IMR-90 (cell line): Measurements from ENCODE around the gene MB. TPM values are rescaled to one million over a fixed set of nuclear protein-coding genes. Genes with fewer than 3 reads are reported as not detected.

Experiments
- ATAC-seq: fragments of 200-7000 bp; cut with Tn5 transposase; 2 replicates; pipeline ENCODE4 v1.9.1; 2020; ENCODE audit warnings: low read depth, mild to moderate bottlenecking, moderate library complexity
- BruUV-seq: library from RNA; stranded (reverse); fragments of 400-500 nt; replicated peaks from 2 replicates; lab custom pipeline; 2021; lab: Mats Ljungman, UMichigan
- CTCF ChIA-PET: fragments of 300-600 bp; formaldehyde crosslinking; extraction: SDS; loops from one replicate; lab custom pipeline; 2021; ENCODE audit warnings: antibody characterized with exemption; lab: Yijun Ruan, JAX
- POLR2A ChIA-PET: fragments of 300-600 bp; sonication (Branson Sonifier 250); formaldehyde crosslinking; loops from one replicate; lab custom pipeline; 2022; ENCODE audit warnings: antibody characterized with exemption; ENCODE audit not compliant: unreplicated experiment; lab: Charles Lee
- DNase-seq: peaks from one replicate; pipeline ENCODE4 v3.0.0; 2013
- H2AFZ ChIP-seq: replicated peaks from 2 replicates; pipeline ENCODE3; 2013; ENCODE audit warnings: low read length, mild to moderate bottlenecking; ENCODE audit not compliant: poor library complexity
- H2AK5ac ChIP-seq: 2 replicates; pipeline ENCODE4 v1.6.1; 2013; ENCODE audit warnings: low read depth, low read length, inconsistent platforms
- H2AK9ac ChIP-seq: replicated peaks from 2 replicates; pipeline ENCODE3; 2013; ENCODE audit warnings: mild to moderate bottlenecking, low read depth, low read length, moderate library complexity; ENCODE audit not compliant: poor library complexity
- H2BK120ac ChIP-seq: 2 replicates; pipeline ENCODE4 v1.6.1; 2013; ENCODE audit warnings: low read depth, low read length, inconsistent platforms
- H2BK15ac ChIP-seq: 3 replicates; pipeline ENCODE4 v1.6.1; 2013; ENCODE audit warnings: low read depth, low read length, inconsistent platforms
- H2BK20ac ChIP-seq: 2 replicates; pipeline ENCODE4 v1.6.1; 2013; ENCODE audit warnings: low read depth, mild to moderate bottlenecking, inconsistent platforms, low read length, moderate library complexity
- H2BK5ac ChIP-seq: 2 replicates; pipeline ENCODE4 v1.6.1; 2013; ENCODE audit warnings: mild to moderate bottlenecking, low read depth, low read length, inconsistent platforms; ENCODE audit not compliant: poor library complexity, severe bottlenecking
- H3K14ac ChIP-seq: replicated peaks from 2 replicates; pipeline ENCODE4 v1.6.1; 2013; ENCODE audit warnings: low read depth, low read length, inconsistent platforms
- H3K18ac ChIP-seq: 2 replicates; pipeline ENCODE4 v1.6.1; 2013; ENCODE audit warnings: low read depth, low read length, control low read depth
- H3K23ac ChIP-seq: 2 replicates; pipeline ENCODE4 v1.6.1; 2013; ENCODE audit warnings: low read depth, low read length, inconsistent platforms
- H3K27ac ChIP-seq: 2 replicates; pipeline ENCODE4 v1.5.1; 2013; ENCODE audit warnings: mild to moderate bottlenecking, control low read depth, low read length; ENCODE audit not compliant: insufficient read depth
- H3K27me3 ChIP-seq: 2 replicates; pipeline ENCODE4 v1.6.1; 2013; ENCODE audit warnings: low read length; ENCODE audit not compliant: control insufficient read depth, insufficient read depth
- H3K36me3 ChIP-seq: 2 replicates; pipeline ENCODE4 v1.6.1; 2013; ENCODE audit warnings: low read length, mixed read lengths; ENCODE audit not compliant: control insufficient read depth, insufficient read depth
- H3K4ac ChIP-seq: 2 replicates; pipeline ENCODE4 v1.6.1; 2013; ENCODE audit warnings: low read depth, low read length, inconsistent platforms
- H3K4me1 ChIP-seq: 2 replicates; pipeline ENCODE4 v1.6.1; 2013; ENCODE audit warnings: low read length, mixed read lengths; ENCODE audit not compliant: control insufficient read depth, insufficient read depth
- H3K4me2 ChIP-seq: 2 replicates; pipeline ENCODE4 v1.6.1; 2013; ENCODE audit warnings: low read depth, mild to moderate bottlenecking, control low read depth, low read length, moderate library complexity
- H3K4me3 ChIP-seq: 2 replicates; pipeline ENCODE4 v1.5.1; 2013; ENCODE audit warnings: low read depth, mild to moderate bottlenecking, control low read depth, low read length, moderate library complexity; ENCODE audit not compliant: insufficient read depth
- H3K56ac ChIP-seq: 2 replicates; pipeline ENCODE4 v1.6.1; 2013; ENCODE audit warnings: low read length, inconsistent platforms; ENCODE audit not compliant: insufficient read depth; ENCODE audit errors: extremely low read depth
- H3K79me1 ChIP-seq, 2 experiments: 2 replicates each; pipeline ENCODE4 v1.6.1; 2013; ENCODE audit warnings: low read length in 2 of 2, inconsistent platforms in 1 of 2, low read depth in 1 of 2
- H3K9ac ChIP-seq: 2 replicates; pipeline ENCODE4 v1.6.1; 2013; ENCODE audit warnings: low read depth, low read length, control low read depth
- H3K9me1 ChIP-seq: 2 replicates; pipeline ENCODE4 v1.6.1; 2013; ENCODE audit warnings: low read length, inconsistent platforms; ENCODE audit not compliant: insufficient read depth
- H3K9me3 ChIP-seq: 2 replicates; pipeline ENCODE4 v1.6.1; 2013; ENCODE audit warnings: low read length; ENCODE audit not compliant: control insufficient read depth, insufficient read depth
- H4K20me1 ChIP-seq: 2 replicates; pipeline ENCODE4 v1.6.1; 2013; ENCODE audit warnings: low read length, inconsistent platforms; ENCODE audit not compliant: insufficient read depth
- H4K5ac ChIP-seq: 2 replicates; pipeline ENCODE4 v1.6.1; 2013; ENCODE audit warnings: mild to moderate bottlenecking, low read depth, low read length, control low read depth
- H4K8ac ChIP-seq, 2 experiments: 2 replicates each; pipeline ENCODE4 v1.6.1; 2013; ENCODE audit warnings: low read depth in 2 of 2, low read length in 2 of 2, control low read depth in 1 of 2, inconsistent platforms in 1 of 2
- H4K91ac ChIP-seq: 2 replicates; pipeline ENCODE4 v1.6.1; 2013; ENCODE audit warnings: low read depth, low read length, inconsistent platforms; ENCODE audit not compliant: insufficient read depth
- CHD1 ChIP-seq: IDR thresholded peaks from 2 replicates; pipeline ENCODE4 v1.6.1; 2012; ENCODE audit warnings: low read depth, low read length, improper control_type of control experiment
- FOS ChIP-seq: fragments of 150-350 bp; IDR thresholded peaks from 2 replicates; pipeline ENCODE4 v1.6.1; 2016; ENCODE audit warnings: low read depth, low read length
- WGBS, 2 experiments: methylation state at CpG; one replicate each; pipeline versions ENCODE4 v1.1.5 to v1.1.7; 2013; ENCODE audit warnings: missing lambda C conversion rate in 2 of 2; ENCODE audit not compliant: insufficient read length in 1 of 2; ENCODE audit errors: extremely low coverage in 2 of 2; 5-methylcytosine and 5-hydroxymethylcytosine counted together
- dilution Hi-C: fragments of 300-500 bp; cut with HindIII; formaldehyde crosslinking; loops from one replicate; pipeline ENCODE4 v1.14.3; 2018; ENCODE audit warnings: low sequenced_read_pairs; ENCODE audit not compliant: unreplicated experiment
- in situ Hi-C: fragments of 300-500 bp; cut with MboI; formaldehyde crosslinking; loops from 3 replicates; pipeline ENCODE4 v1.14.3; 2019; ENCODE audit warnings: low sequenced_read_pairs, inconsistent platforms, mixed read lengths
- intact Hi-C: fragments of 100-400 bp; cut with micrococcal nuclease; formaldehyde crosslinking; loops from 2 replicates; pipeline ENCODE4 v1.10.0; 2022
- polyA plus RNA-seq, 3 experiments: library from polyadenylated mRNA; depleted of rRNA; stranded (reverse); fragments of >200 nt; gene quantifications; 2 replicates each; pipeline ENCODE4 v1.2.3, GENCODE V29; 2012; ENCODE audit warnings: low replicate concordance in 1 of 3
- total RNA-seq: library from RNA; depleted of rRNA; stranded (reverse); fragments of >200 nt; gene quantifications from 2 replicates; pipeline ENCODE4 v1.2.3, GENCODE V29; 2012
- TF ChIP-seq, protein P1 (sequence below): conservative IDR thresholded peaks from 2 replicates; pipeline ENCODE4 v1.5.1; 2012; ENCODE audit warnings: mild to moderate bottlenecking, low read depth, low read length, improper control_type of control experiment

Gene MB
- total and polyA plus RNA-seq, 2 of the 4 experiments (the other 2 are of a cell fraction) = not detected

DNA sequence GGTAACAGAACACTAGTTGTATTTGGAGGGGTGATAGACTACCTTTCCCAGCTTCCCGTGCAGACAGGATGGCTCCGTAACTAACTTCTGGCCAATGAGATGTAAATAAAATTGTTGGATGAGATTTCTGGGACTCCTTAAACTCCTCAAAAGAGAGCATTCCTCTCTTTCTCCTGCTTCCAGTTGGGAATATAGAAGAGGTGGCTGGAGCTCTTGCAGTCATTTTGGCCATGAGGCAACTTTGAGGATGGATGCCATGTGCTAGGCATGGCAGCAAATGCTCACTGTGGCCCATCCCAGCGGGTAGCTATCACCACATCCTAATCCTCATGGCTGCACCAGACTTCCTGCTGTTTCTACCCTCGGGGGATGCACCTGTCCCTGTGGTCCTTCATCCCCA, 7.4 kb downstream of the MB start:
- Histone ChIP-seq H2BK5ac (no peak overlapping the region), H2BK20ac (no peak overlapping the region), H4K20me1 (no peaks in the 10 kb centered on the region), H3K23ac (no peak overlapping the region), H3K18ac (no peak overlapping the region), H3K27ac (no peak overlapping the region), H2AK5ac (no peak overlapping the region), H4K8ac (no peak overlapping the region), H3K79me1 (no peaks in the 10 kb centered on the region), H2AK9ac (no peak overlapping the region), H2AFZ (no peak overlapping the region), H3K4me1 (no peaks in the 10 kb centered on the region), H2BK120ac (no peak overlapping the region), H3K9me3 (no peaks in the 10 kb centered on the region), H4K5ac (no peak overlapping the region), H3K4me3 (no peak overlapping the region), H4K91ac (no peak overlapping the region), H3K14ac (no peak overlapping the region), H3K4me2 (no peak overlapping the region), H3K9me1 (peaks cover 3% of the 10 kb centered on the region; the same call in 1 of the 2 replicates), H3K56ac (no peak overlapping the region), H3K4ac (no peak overlapping the region), H3K9ac (no peak overlapping the region), H3K27me3 (peaks cover 66% of the 10 kb centered on the region), H3K36me3 (no peaks in the 10 kb centered on the region), H2BK15ac (no peak overlapping the region)
- ATAC-seq (no peak), DNase-seq (no peak)
- WGBS, 2 experiments = 62% methylated on average over 2 of the region's 4 CpGs; no CpG with 5 or more reads in 1 of the 2 experiments
- in situ Hi-C loops (no loop called here), intact Hi-C loops (no loop called here), dilution Hi-C loops (no loop called here)
- BruUV-seq = no TSS peak
- TF ChIP-seq FOS = no peak
- TF ChIP-seq, protein P1, sequence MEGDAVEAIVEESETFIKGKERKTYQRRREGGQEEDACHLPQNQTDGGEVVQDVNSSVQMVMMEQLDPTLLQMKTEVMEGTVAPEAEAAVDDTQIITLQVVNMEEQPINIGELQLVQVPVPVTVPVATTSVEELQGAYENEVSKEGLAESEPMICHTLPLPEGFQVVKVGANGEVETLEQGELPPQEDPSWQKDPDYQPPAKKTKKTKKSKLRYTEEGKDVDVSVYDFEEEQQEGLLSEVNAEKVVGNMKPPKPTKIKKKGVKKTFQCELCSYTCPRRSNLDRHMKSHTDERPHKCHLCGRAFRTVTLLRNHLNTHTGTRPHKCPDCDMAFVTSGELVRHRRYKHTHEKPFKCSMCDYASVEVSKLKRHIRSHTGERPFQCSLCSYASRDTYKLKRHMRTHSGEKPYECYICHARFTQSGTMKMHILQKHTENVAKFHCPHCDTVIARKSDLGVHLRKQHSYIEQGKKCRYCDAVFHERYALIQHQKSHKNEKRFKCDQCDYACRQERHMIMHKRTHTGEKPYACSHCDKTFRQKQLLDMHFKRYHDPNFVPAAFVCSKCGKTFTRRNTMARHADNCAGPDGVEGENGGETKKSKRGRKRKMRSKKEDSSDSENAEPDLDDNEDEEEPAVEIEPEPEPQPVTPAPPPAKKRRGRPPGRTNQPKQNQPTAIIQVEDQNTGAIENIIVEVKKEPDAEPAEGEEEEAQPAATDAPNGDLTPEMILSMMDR = no peak
- TF ChIP-seq CHD1 = no peak
- ChIA-PET POLR2A (no interaction called here), CTCF (no interaction called here)
